SJCRH30 (cell line): ENCODE results near the gene CAMK2A. TPM values are rescaled to one million over a fixed set of nuclear protein-coding genes. Genes with fewer than 3 reads are reported as not detected.

Experiments used
- DNase-seq, 2 experiments: peaks; one replicate each; pipeline ENCODE4 v3.0.0-alpha.2; 2015 to 2020
- H3K27ac ChIP-seq: fragments of 250-450 bp; sonication (Bioruptor Pico); 2 replicates; pipeline ENCODE4 v1.5.1; 2020; ENCODE audit warnings: mild to moderate bottlenecking, moderate library complexity
- H3K27me3 ChIP-seq: fragments of 250-450 bp; sonication (Bioruptor Pico); 2 replicates; pipeline ENCODE4 v1.5.1; 2020; ENCODE audit warnings: mild to moderate bottlenecking, moderate library complexity
- H3K36me3 ChIP-seq: fragments of 250-450 bp; sonication (Bioruptor Pico); 2 replicates; pipeline ENCODE4 v1.5.1; 2020; ENCODE audit warnings: mild to moderate bottlenecking, moderate library complexity
- H3K4me1 ChIP-seq: fragments of 250-450 bp; sonication (Bioruptor Pico); 2 replicates; pipeline ENCODE4 v1.5.1; 2020; ENCODE audit warnings: mild to moderate bottlenecking, moderate library complexity
- H3K4me3 ChIP-seq: fragments of 250-450 bp; sonication (Bioruptor Pico); 2 replicates; pipeline ENCODE4 v1.5.1; 2020; ENCODE audit warnings: mild to moderate bottlenecking, moderate library complexity
- H3K9me3 ChIP-seq: fragments of 250-450 bp; sonication (Bioruptor Pico); replicated peaks from 2 replicates; pipeline ENCODE4 v1.5.1; 2020; ENCODE audit warnings: mild to moderate bottlenecking, moderate library complexity
- total RNA-seq: library from RNA; depleted of rRNA; stranded (reverse); fragments of >200 nt; shearing (Covaris generic); gene quantifications from 2 replicates; pipeline ENCODE4 v1.2.3, GENCODE V29; 2014; rRNA removed

Gene CAMK2A
- total RNA-seq = 0.41 and 0.42 TPM in 2 replicates

GRCh38 chr5:150289551-150290390, at the start of gene CAMK2A:
Gene CAMK2A (minus strand): TSS chr5:150289773. CDS start chr5:150289625, 148 bp downstream.
- Histone ChIP-seq H3K4me3 (no peak within 1 kb of the TSS), H3K9me3 (no peaks in the 10 kb centered on the region), H3K36me3 (no peaks in the 10 kb centered on the region), H3K4me1 (peaks cover under 1% of the 10 kb centered on the region; the same call in 1 of the 2 replicates), H3K27ac (no peak within 1 kb of the TSS), H3K27me3 (peaks cover 28% of the 10 kb centered on the region)
- no peak for DNase-seq

- Histone ChIP-seq H3K4me1 (peaks cover 42% of the 10 kb centered on the region), H3K9me3 (no peaks in the 10 kb centered on the region), H3K36me3 (no peaks in the 10 kb centered on the region), H3K4me3 (no peak overlapping the region), H3K27me3 (no peaks in the 10 kb centered on the region), H3K27ac (peak overlapping the region; percentile 80)
- DNase-seq = peak; percentile 82 to 86
Measured at GRCh38 chr5:150339165-150339564, 49.6 kb upstream of the CAMK2A start.

- Histone ChIP-seq H3K36me3 (no peaks in the 10 kb centered on the region), H3K9me3 (no peaks in the 10 kb centered on the region), H3K27me3 (0 out of 2 replicates have a peak, but pooled peaks cover 3% of the 10 kb centered on the region), H3K4me3 (no peak overlapping the region), H3K4me1 (peaks cover 38% of the 10 kb centered on the region), H3K27ac (peak overlapping the region; percentile 80)
- DNase-seq = peak; percentile 35 to 60
Measured at GRCh38 chr5:150338546-150338945, 49.0 kb upstream of the CAMK2A start.

GRCh38 chr5:150335778-150336177, 46.2 kb upstream of the CAMK2A start:
- DNase-seq = no peak
- H3K4me1 ChIP-seq = peaks cover 27% of the 10 kb centered on the region
- H3K27ac ChIP-seq = no peak overlapping the region
- H3K9me3 ChIP-seq = no peaks in the 10 kb centered on the region
- H3K36me3 ChIP-seq = no peaks in the 10 kb centered on the region
- 0 out of 2 replicates have a peak, but pooled peaks cover 3% of the 10 kb centered on the region for H3K27me3 ChIP-seq
- H3K4me3 ChIP-seq = no peak overlapping the region

GRCh38 chr5:150333400-150333799, 43.8 kb upstream of the CAMK2A start:
- Histone ChIP-seq H3K27ac (no peak overlapping the region), H3K9me3 (no peaks in the 10 kb centered on the region), H3K4me1 (peaks cover 5% of the 10 kb centered on the region), H3K4me3 (no peak overlapping the region), H3K36me3 (no peaks in the 10 kb centered on the region), H3K27me3 (0 out of 2 replicates have a peak, but pooled peaks cover 6% of the 10 kb centered on the region)
- no peak for DNase-seq

GRCh38 chr5:150329881-150330876, 40.6 kb upstream of the CAMK2A start:
- Histone ChIP-seq H3K4me3 (no peak overlapping the region), H3K36me3 (no peaks in the 10 kb centered on the region), H3K27ac (no peak overlapping the region), H3K4me1 (no peaks in the 10 kb centered on the region; the same call in 1 of the 2 replicates), H3K9me3 (no peaks in the 10 kb centered on the region), H3K27me3 (0 out of 2 replicates have a peak, but pooled peaks cover 13% of the 10 kb centered on the region)
- no peak for DNase-seq

- DNase-seq = no peak
- H3K4me1 ChIP-seq = no peaks in the 10 kb centered on the region
- H3K36me3 ChIP-seq = no peaks in the 10 kb centered on the region
- H3K27me3 ChIP-seq = 0 out of 2 replicates have a peak, but pooled peaks cover 13% of the 10 kb centered on the region
- no peaks in the 10 kb centered on the region for H3K9me3 ChIP-seq
- H3K4me3 ChIP-seq = no peak overlapping the region
- H3K27ac ChIP-seq = no peak overlapping the region
Measured at GRCh38 chr5:150329038-150329437, 39.5 kb upstream of the CAMK2A start.

- no peak for DNase-seq
- Histone ChIP-seq H3K27me3 (0 out of 2 replicates have a peak, but pooled peaks cover 9% of the 10 kb centered on the region), H3K4me3 (no peak overlapping the region), H3K36me3 (no peaks in the 10 kb centered on the region), H3K9me3 (no peaks in the 10 kb centered on the region), H3K4me1 (no peaks in the 10 kb centered on the region), H3K27ac (no peak overlapping the region)
Measured at GRCh38 chr5:150328515-150328914, 38.9 kb upstream of the CAMK2A start.

- no peaks in the 10 kb centered on the region for H3K36me3 ChIP-seq
- H3K4me1 ChIP-seq = no peaks in the 10 kb centered on the region
- no peak overlapping the region for H3K27ac ChIP-seq
- H3K9me3 ChIP-seq = no peaks in the 10 kb centered on the region
- DNase-seq = no peak
- 0 out of 2 replicates have a peak, but pooled peaks cover 9% of the 10 kb centered on the region for H3K27me3 ChIP-seq
- no peak overlapping the region for H3K4me3 ChIP-seq
Measured at GRCh38 chr5:150327139-150327538, 37.6 kb upstream of the CAMK2A start.

GRCh38 chr5:150326707-150327106, 37.1 kb upstream of the CAMK2A start:
- Histone ChIP-seq H3K4me3 (no peak overlapping the region), H3K4me1 (no peaks in the 10 kb centered on the region), H3K27ac (no peak overlapping the region), H3K36me3 (no peaks in the 10 kb centered on the region), H3K27me3 (0 out of 2 replicates have a peak, but pooled peaks cover 9% of the 10 kb centered on the region), H3K9me3 (no peaks in the 10 kb centered on the region)
- no peak for DNase-seq

GRCh38 chr5:150325426-150325825, 35.9 kb upstream of the CAMK2A start:
- no peaks in the 10 kb centered on the region for H3K9me3 ChIP-seq
- no peak for DNase-seq
- H3K27me3 ChIP-seq = 0 out of 2 replicates have a peak, but pooled peaks cover 9% of the 10 kb centered on the region
- peaks cover 3% of the 10 kb centered on the region; the same call in 1 of the 2 replicates for H3K4me1 ChIP-seq
- no peaks in the 10 kb centered on the region for H3K36me3 ChIP-seq
- H3K27ac ChIP-seq = no peak overlapping the region
- no peak overlapping the region for H3K4me3 ChIP-seq

- no peak overlapping the region for H3K27ac ChIP-seq
- H3K27me3 ChIP-seq = 0 out of 2 replicates have a peak, but pooled peaks cover 7% of the 10 kb centered on the region
- no peak overlapping the region for H3K4me3 ChIP-seq
- no peaks in the 10 kb centered on the region for H3K36me3 ChIP-seq
- H3K4me1 ChIP-seq = peaks cover 19% of the 10 kb centered on the region
- DNase-seq = no peak
- no peaks in the 10 kb centered on the region for H3K9me3 ChIP-seq
Measured at GRCh38 chr5:150323819-150324218, 34.2 kb upstream of the CAMK2A start.

GRCh38 chr5:150323092-150323491, 33.5 kb upstream of the CAMK2A start:
- Histone ChIP-seq H3K9me3 (no peaks in the 10 kb centered on the region), H3K4me1 (peaks cover 27% of the 10 kb centered on the region), H3K36me3 (no peaks in the 10 kb centered on the region), H3K27me3 (0 out of 2 replicates have a peak, but pooled peaks cover 7% of the 10 kb centered on the region), H3K4me3 (no peak overlapping the region), H3K27ac (no peak overlapping the region)
- no peak for DNase-seq

- H3K9me3 ChIP-seq = no peaks in the 10 kb centered on the region
- DNase-seq = no peak
- 0 out of 2 replicates have a peak, but pooled peaks cover 7% of the 10 kb centered on the region for H3K27me3 ChIP-seq
- peaks cover 35% of the 10 kb centered on the region for H3K4me1 ChIP-seq
- H3K4me3 ChIP-seq = no peak overlapping the region
- H3K27ac ChIP-seq = no peak overlapping the region
- H3K36me3 ChIP-seq = no peaks in the 10 kb centered on the region
Measured at GRCh38 chr5:150322202-150322601, 32.6 kb upstream of the CAMK2A start.
